GM12891 (cell line): ENCODE measurements around the gene SMYD3.

Experiments
- POLR2A ChIP-seq: IDR thresholded peaks from 2 replicates; pipeline ENCODE4 v1.6.1; 2011; ENCODE audit warnings: low read depth, low read length, control low read depth
- POLR2AphosphoS5 ChIP-seq: IDR thresholded peaks from 2 replicates; pipeline ENCODE4 v1.6.1; 2011; ENCODE audit warnings: low read depth, low read length, control low read depth
- POU2F2 ChIP-seq: IDR thresholded peaks from 2 replicates; pipeline ENCODE4 v1.6.1; 2011; ENCODE audit warnings: low read depth, mild to moderate bottlenecking, control low read depth, low read length, moderate library complexity
- SPI1 ChIP-seq: IDR thresholded peaks from 2 replicates; pipeline ENCODE4 v1.6.1; 2011; ENCODE audit warnings: low read depth, low read length, control low read depth
- TAF1 ChIP-seq: IDR thresholded peaks from 2 replicates; pipeline ENCODE4 v1.6.1; 2011; ENCODE audit warnings: low read depth, low read length, control low read depth

GRCh38 chr1:246165826-246166709, 341.0 kb downstream of the SMYD3 start:
- no peak for TF ChIP-seq POLR2A
- TF ChIP-seq POLR2AphosphoS5: no peak
- TF ChIP-seq SPI1: no peak
- TF ChIP-seq TAF1: no peak
- TF ChIP-seq POU2F2: no peak
